IPS DF 19.7 (cell line): ENCODE results near the gene OR4F17.
"Not testable (repeated sequence)": the region's sequence is repeated elsewhere in the genome, so short reads cannot be mapped to it uniquely, and the experiment has no call there.

Experiments
- DNase-seq: peaks from one replicate; pipeline ENCODE4 v3.0.0-alpha.2; 2013; ENCODE audit warnings: low read depth, low spot score

Gene OR4F17

GRCh38 chr19:106804-107203 lies at the start of gene OR4F17:
TSS of gene OR4F17 (plus strand) at chr19:107104. CDS start at chr19:110679, 3,575 bp downstream.
- DNase-seq: not testable (repeated sequence)

- DNase-seq: not testable (repeated sequence)
These were observed 36.1 kb upstream of the OR4F17 start for GRCh38 chr19:70793-71192.

- DNase-seq: not testable (repeated sequence)
These were observed 24.0 kb upstream of the OR4F17 start for GRCh38 chr19:82864-83263.

- not testable (repeated sequence) for DNase-seq
These were observed 23.3 kb upstream of the OR4F17 start for GRCh38 chr19:83626-84025.

- not testable (repeated sequence) for DNase-seq
These were observed 16.2 kb upstream of the OR4F17 start for GRCh38 chr19:90678-91077.

- DNase-seq: not testable (repeated sequence)
These were observed 12.1 kb upstream of the OR4F17 start for GRCh38 chr19:94794-95193.

- not testable (repeated sequence) for DNase-seq
These were observed 9.3 kb upstream of the OR4F17 start for GRCh38 chr19:97647-98046.

- DNase-seq: not testable (repeated sequence)
These were observed 13.7 kb downstream of the OR4F17 start for GRCh38 chr19:120443-121140.
